ENCODE data around the gene ST6GALNAC3. TPM values are rescaled to one million over a fixed set of nuclear protein-coding genes. Genes with fewer than 3 reads are reported as not detected.

The ST6GALNAC3 gene
- total RNA-seq, 2 donors from 2014 or later: 2.5 to 5.7 TPM

DNA sequence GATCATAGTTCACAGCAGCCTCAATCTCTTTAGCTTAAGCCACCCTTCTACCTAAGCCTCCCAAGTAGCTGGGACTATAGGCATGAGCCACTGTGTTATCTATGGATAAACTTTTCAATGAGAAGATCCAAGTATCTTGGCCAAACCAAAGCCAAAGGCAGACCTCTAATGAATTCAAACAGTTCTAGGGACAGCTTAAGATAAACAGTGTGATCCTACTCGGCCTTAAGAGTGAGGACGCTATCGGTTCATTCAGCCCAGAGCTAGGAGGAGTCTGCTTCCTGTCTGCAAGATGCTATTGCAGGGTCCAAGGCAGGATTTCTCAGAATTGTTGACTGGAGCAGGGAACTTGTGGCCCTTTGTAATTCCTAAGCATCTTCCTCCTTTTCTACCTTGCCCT is 368.7 kb downstream of the ST6GALNAC3 start:
- Histone ChIP-seq H3K27me3 (no peaks in the 10 kb centered on the region), H3K4me1 (no peaks in the 10 kb centered on the region), H3K36me3 (no peaks in the 10 kb centered on the region), H3K27ac (no peak overlapping the region), H3K9ac (ENCODE audit: low read depth in 2 of 2, low read length in 2 of 2) (no peak overlapping the region), H3K4me3 (no peak overlapping the region), H3K9me3 (no peaks in the 10 kb centered on the region)
- DNase-seq: no peak
- intact Hi-C loops (cut with DNase I): no loop called here
- no peak for TF ChIP-seq CTCF (IDR thresholded peaks at IDR 0.05)

- no peak for TF ChIP-seq CTCF (IDR thresholded peaks at IDR 0.05)
- no peak for DNase-seq
- no peak overlapping the region for H3K9ac ChIP-seq (ENCODE audit: low read depth in 2 of 2, low read length in 2 of 2)
- no peaks in the 10 kb centered on the region for H3K36me3 ChIP-seq
- H3K4me1 ChIP-seq: no peaks in the 10 kb centered on the region
- no peaks in the 10 kb centered on the region for H3K9me3 ChIP-seq
- H3K27me3 ChIP-seq: no peaks in the 10 kb centered on the region
- H3K4me3 ChIP-seq: no peak overlapping the region
- no peak overlapping the region for H3K27ac ChIP-seq
- intact Hi-C loops (cut with DNase I): no loop called here
Observed at GRCh38 chr1:76444773-76445172, 370.2 kb downstream of the ST6GALNAC3 start.

GRCh38 chr1:76450229-76450628 is 375.7 kb downstream of the ST6GALNAC3 start:
- no peaks in the 10 kb centered on the region for H3K27me3 ChIP-seq
- no peak overlapping the region for H3K4me3 ChIP-seq
- no peak for DNase-seq
- no peaks in the 10 kb centered on the region for H3K36me3 ChIP-seq
- TF ChIP-seq CTCF (IDR thresholded peaks at IDR 0.05): no peak
- no peak overlapping the region for H3K9ac ChIP-seq (ENCODE audit: low read depth in 2 of 2, low read length in 2 of 2)
- H3K9me3 ChIP-seq: no peaks in the 10 kb centered on the region
- H3K4me1 ChIP-seq: no peaks in the 10 kb centered on the region
- intact Hi-C loops (cut with DNase I): no loop called here
- H3K27ac ChIP-seq: no peak overlapping the region

DNA sequence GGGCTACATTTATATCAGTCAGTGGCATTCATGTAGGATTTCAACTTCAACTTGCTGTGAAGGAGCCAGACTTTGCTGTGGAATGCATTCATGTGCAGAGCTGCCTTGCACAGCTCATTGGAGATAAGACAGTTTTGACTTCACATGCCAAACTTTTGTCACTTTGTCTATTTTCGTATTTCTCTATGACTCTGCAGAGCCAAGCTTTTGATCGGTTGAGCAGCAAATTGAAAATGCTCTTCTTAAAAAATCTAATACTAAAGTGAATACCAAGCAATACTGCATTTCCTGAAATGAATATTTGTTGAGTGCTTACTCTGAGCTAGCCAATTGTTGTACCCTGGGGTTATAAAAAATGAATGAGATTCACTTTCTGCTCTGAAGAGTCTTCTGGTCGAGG is 388.7 kb downstream of the ST6GALNAC3 start:
- H3K36me3 ChIP-seq: no peaks in the 10 kb centered on the region
- H3K27me3 ChIP-seq: no peaks in the 10 kb centered on the region
- TF ChIP-seq CTCF (IDR thresholded peaks at IDR 0.05): no peak
- H3K9ac ChIP-seq (ENCODE audit: low read depth in 2 of 2, low read length in 2 of 2): no peak overlapping the region
- H3K27ac ChIP-seq: no peak overlapping the region
- H3K9me3 ChIP-seq: no peaks in the 10 kb centered on the region
- DNase-seq: no peak
- H3K4me1 ChIP-seq: no peaks in the 10 kb centered on the region
- H3K4me3 ChIP-seq: no peak overlapping the region
- intact Hi-C loops (cut with DNase I): no loop called here

- no peak overlapping the region for H3K4me3 ChIP-seq
- no peak overlapping the region for H3K9ac ChIP-seq (ENCODE audit: low read depth in 2 of 2, low read length in 2 of 2)
- no peak overlapping the region for H3K27ac ChIP-seq
- H3K4me1 ChIP-seq: no peaks in the 10 kb centered on the region
- no peak for TF ChIP-seq CTCF (IDR thresholded peaks at IDR 0.05)
- DNase-seq: no peak
- no peaks in the 10 kb centered on the region for H3K27me3 ChIP-seq
- H3K9me3 ChIP-seq: no peaks in the 10 kb centered on the region
- intact Hi-C loops (cut with DNase I): no loop called here
- H3K36me3 ChIP-seq: no peaks in the 10 kb centered on the region
Observed at GRCh38 chr1:76463849-76464248, 389.3 kb downstream of the ST6GALNAC3 start.

DNA sequence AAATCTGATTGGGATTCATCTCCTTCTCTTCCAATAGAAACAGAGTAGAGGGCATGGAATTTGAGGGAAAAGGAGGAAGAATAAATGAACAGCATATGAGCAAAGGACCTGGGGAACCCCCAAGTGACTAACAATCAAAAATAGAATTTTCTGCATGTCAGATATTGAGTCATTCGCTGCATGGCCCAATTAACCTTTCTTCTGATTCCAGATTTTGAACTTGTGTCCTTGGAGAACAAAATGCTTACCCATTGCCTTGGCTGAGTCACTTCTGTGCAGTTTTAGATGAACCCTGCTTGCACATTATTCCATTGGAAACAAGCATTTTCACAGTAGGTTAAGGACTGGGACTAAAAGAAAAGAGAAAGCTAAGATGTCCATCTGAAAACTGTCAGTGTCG is 390.5 kb downstream of the ST6GALNAC3 start:
- no peak overlapping the region for H3K4me3 ChIP-seq

More for the DNA sequence above, 390.5 kb downstream of the ST6GALNAC3 start:
- Histone ChIP-seq H3K9ac (ENCODE audit: low read depth in 2 of 2, low read length in 2 of 2) (no peak overlapping the region), H3K36me3 (no peaks in the 10 kb centered on the region), H3K27ac (no peak overlapping the region), H3K9me3 (no peaks in the 10 kb centered on the region), H3K4me1 (no peaks in the 10 kb centered on the region), H3K27me3 (no peaks in the 10 kb centered on the region)
- intact Hi-C loops (cut with DNase I): no loop called here
- no peak for DNase-seq
- TF ChIP-seq CTCF (IDR thresholded peaks at IDR 0.05): no peak

Measured in colonic mucosa (tissue), 4 donors.